Activated CD4-positive, alpha-beta T cell treated with anti-CD3 and anti-CD28 coated beads, Interleukin-2, Interleukin-6, amounts not matched to agents 100 ng/mL and 50 ng/mL, durations not matched to agents 16 hours and 8 hours (primary cell): Measurements from ENCODE around the gene ESRP2.

ENCODE experiments used
- DNase-seq: peaks from one replicate; pipeline ENCODE4 v3.0.0-alpha.2; 2020

The ESRP2 gene

GRCh38 chr16:68236826-68237242, 907 bp upstream of the ESRP2 start:
- no peak for DNase-seq

- DNase-seq: peak; percentile 39
Observed at GRCh38 chr16:68236137-68236825, 354 bp upstream of the ESRP2 start.

GRCh38 chr16:68235108-68235886, 630 bp downstream of the ESRP2 start:
- DNase-seq: no peak

- DNase-seq: no peak
Observed at GRCh38 chr16:68234188-68235107, 1.5 kb downstream of the ESRP2 start.

- no peak for DNase-seq
Observed at GRCh38 chr16:68233835-68234187, 2.1 kb downstream of the ESRP2 start.

- no peak for DNase-seq
Observed at GRCh38 chr16:68233085-68233834, 2.7 kb downstream of the ESRP2 start.

- DNase-seq: no peak
Observed at GRCh38 chr16:68232335-68232734, 3.6 kb downstream of the ESRP2 start.

GRCh38 chr16:68231384-68232136, 4.4 kb downstream of the ESRP2 start:
- no peak for DNase-seq

- DNase-seq: no peak
Observed at GRCh38 chr16:68230956-68231355, 5.0 kb downstream of the ESRP2 start.

- no peak for DNase-seq
Observed at GRCh38 chr16:68230176-68230571, 5.8 kb downstream of the ESRP2 start.

GRCh38 chr16:68229431-68230175, 6.3 kb downstream of the ESRP2 start:
- peak; percentile 62 for DNase-seq

GRCh38 chr16:68228652-68229051, 7.3 kb downstream of the ESRP2 start:
- DNase-seq: no peak

- no peak for DNase-seq
Observed at GRCh38 chr16:68227850-68228553, 7.9 kb downstream of the ESRP2 start.

- peak; percentile 44 for DNase-seq
Observed at GRCh38 chr16:68227183-68227793, 8.6 kb downstream of the ESRP2 start.

- DNase-seq: no peak
Observed at GRCh38 chr16:68226116-68226515, 9.8 kb downstream of the ESRP2 start.

- no peak for DNase-seq
Observed at GRCh38 chr16:68223072-68223471, 12.9 kb downstream of the ESRP2 start.

- DNase-seq: no peak
Observed at GRCh38 chr16:68219725-68220351, 16.1 kb downstream of the ESRP2 start.

- no peak for DNase-seq
Observed at GRCh38 chr16:68217506-68217905, 18.4 kb downstream of the ESRP2 start.

- no peak for DNase-seq
Observed at GRCh38 chr16:68216240-68216639, 19.7 kb downstream of the ESRP2 start.

GRCh38 chr16:68215302-68215701, 20.6 kb downstream of the ESRP2 start:
- DNase-seq: no peak
